Amniotic epithelial cell (primary cell): ENCODE data around the gene SGTA.
"Not testable (repeated sequence)": the region's sequence is repeated elsewhere in the genome, so short reads cannot be mapped to it uniquely, and the experiment has no call there.

Experiments
- DNase-seq: peaks from one replicate; pipeline ENCODE4 v3.0.0-alpha.2; 2010; ENCODE audit warnings: low read depth

SGTA gene

GRCh38 chr19:2793126-2793525 is 10.1 kb upstream of the SGTA start:
- DNase-seq, result no peak

- not testable (repeated sequence) for DNase-seq
Measured at GRCh38 chr19:2792666-2793065, 9.6 kb upstream of the SGTA start.

GRCh38 chr19:2791876-2792275 is 8.8 kb upstream of the SGTA start:
- DNase-seq, result no peak

- DNase-seq, result no peak
Measured at GRCh38 chr19:2791440-2791839, 8.4 kb upstream of the SGTA start.

- DNase-seq, result no peak
Measured at GRCh38 chr19:2790557-2791271, 7.6 kb upstream of the SGTA start.

- DNase-seq, result no peak
Measured at GRCh38 chr19:2790194-2790556, 7.1 kb upstream of the SGTA start.

- no peak for DNase-seq
Measured at GRCh38 chr19:2788237-2788636, 5.2 kb upstream of the SGTA start.

GRCh38 chr19:2787115-2787514 is 4.0 kb upstream of the SGTA start:
- no peak for DNase-seq

- peak; percentile 98 for DNase-seq
Measured at GRCh38 chr19:2785244-2785997, 2.3 kb upstream of the SGTA start, which contains the start of gene THOP1. TSS of gene THOP1 (plus strand) at chr19:2785503. CDS start at chr19:2785663, 160 bp downstream.

- no peak for DNase-seq
Measured at GRCh38 chr19:2783781-2784145, 690 bp upstream of the SGTA start.

- no peak for DNase-seq
Measured at GRCh38 chr19:2782329-2782935, 641 bp downstream of the SGTA start.

GRCh38 chr19:2780284-2780683 is 2.8 kb downstream of the SGTA start:
- DNase-seq, result no peak

- DNase-seq, result no peak
Measured at GRCh38 chr19:2779121-2779740, 3.8 kb downstream of the SGTA start.

GRCh38 chr19:2777952-2778683 is 5.0 kb downstream of the SGTA start:
- no peak for DNase-seq

GRCh38 chr19:2775556-2776430 is 7.3 kb downstream of the SGTA start:
- DNase-seq, result peak; percentile 47

- no peak for DNase-seq
Measured at GRCh38 chr19:2774953-2775555, 8.0 kb downstream of the SGTA start.

GRCh38 chr19:2774083-2774679 is 8.9 kb downstream of the SGTA start:
- no peak for DNase-seq

- DNase-seq, result peak; percentile 16
Measured at GRCh38 chr19:2771786-2772674, 11.0 kb downstream of the SGTA start.
